HEK293 (cell line): ENCODE data around the gene SHISA6.

Source experiments
- CTCF ChIA-PET: fragments of 350-600 bp; formaldehyde crosslinking; extraction: SDS; loops from one replicate; lab custom pipeline; 2021; ENCODE audit warnings: antibody characterized with exemption; lab: Yijun Ruan, JAX
- POLR2A ChIA-PET: fragments of 300-600 bp; formaldehyde crosslinking; extraction: SDS; loops from one replicate; lab custom pipeline; 2020; ENCODE audit warnings: antibody characterized with exemption, inconsistent platforms; lab: Yijun Ruan, JAX
- H3K27ac ChIP-seq: fragments of 200-500 bp; sonication (Bioruptor generic); 2 replicates; pipeline ENCODE4 v1.5.1; 2014; ENCODE audit warnings: low read depth, low read length, control low read depth, inconsistent platforms; ENCODE audit errors: extremely low read depth
- H3K36me3 ChIP-seq, 2 experiments: fragments of 200-500 bp in 1 of 2; sonication (Bioruptor generic) in 1 of 2; 1 replicate in 1 of 2; 2 replicates in 1 of 2; pipeline ENCODE4 v1.5.1; 2014 to 2017; ENCODE audit warnings: inconsistent platforms in 2 of 2, low read length in 2 of 2; ENCODE audit not compliant: control insufficient read depth in 2 of 2, insufficient read depth in 1 of 2
- H3K4me1 ChIP-seq: fragments of 200-500 bp; sonication (Bioruptor generic); 2 replicates; pipeline ENCODE4 v1.5.1; 2014; ENCODE audit warnings: mild to moderate bottlenecking, low read length, inconsistent platforms; ENCODE audit not compliant: control insufficient read depth, insufficient read depth
- H3K4me3 ChIP-seq: 2 replicates; pipeline ENCODE4 v1.5.1; 2011; ENCODE audit warnings: low read depth, mild to moderate bottlenecking, control low read depth, low read length, moderate library complexity
- H3K9me3 ChIP-seq: fragments of 200-500 bp; sonication (Bioruptor generic); 2 replicates; pipeline ENCODE4 v1.5.1; 2014; ENCODE audit warnings: low read depth, low read length, inconsistent platforms; ENCODE audit not compliant: control insufficient read depth, insufficient read depth
- KLF1 ChIP-seq: fragments of 450-650 bp; formaldehyde crosslinking; IDR thresholded peaks from 2 replicates; pipeline ENCODE4 v1.5.1; 2016; ENCODE audit warnings: missing biosample characterization, missing genetic modification characterization
- KLF16 ChIP-seq: fragments of 450-650 bp; formaldehyde crosslinking; IDR thresholded peaks from 2 replicates; pipeline ENCODE4 v1.5.1; 2017; ENCODE audit warnings: missing biosample characterization, missing genetic modification characterization
- KLF9 ChIP-seq: fragments of 450-650 bp; formaldehyde crosslinking; IDR thresholded peaks from 2 replicates; pipeline ENCODE4 v1.5.1; 2016; ENCODE audit warnings: missing biosample characterization, missing genetic modification characterization, low read depth
- PBX3 ChIP-seq: sonication (generic); formaldehyde crosslinking; IDR thresholded peaks from 2 replicates; pipeline ENCODE4 v1.8.1; 2022; ENCODE audit warnings: mild to moderate bottlenecking, moderate library complexity, missing genetic modification reagents
- PRDM10 ChIP-seq: fragments of 450-650 bp; formaldehyde crosslinking; IDR thresholded peaks from 2 replicates; pipeline ENCODE4 v1.5.1; 2016; ENCODE audit warnings: missing biosample characterization, missing genetic modification characterization
- SCRT1 ChIP-seq: fragments of 450-650 bp; formaldehyde crosslinking; IDR thresholded peaks from 2 replicates; pipeline ENCODE4 v1.5.1; 2016; ENCODE audit warnings: missing biosample characterization, missing genetic modification characterization, borderline replicate concordance
- ZBTB21 ChIP-seq: fragments of 450-650 bp; formaldehyde crosslinking; IDR thresholded peaks from 2 replicates; pipeline ENCODE4 v1.5.1; 2017; ENCODE audit warnings: missing biosample characterization, missing genetic modification characterization
- ZFP69B ChIP-seq: fragments of 450-650 bp; formaldehyde crosslinking; IDR thresholded peaks from 2 replicates; pipeline ENCODE4 v1.5.1; 2016; ENCODE audit warnings: missing biosample characterization, missing genetic modification characterization
- ZIC2 ChIP-seq: fragments of 450-650 bp; formaldehyde crosslinking; IDR thresholded peaks from 2 replicates; pipeline ENCODE4 v1.5.1; 2016; ENCODE audit warnings: missing biosample characterization, missing genetic modification characterization
- ZNF169 ChIP-seq: fragments of 450-650 bp; formaldehyde crosslinking; IDR thresholded peaks from 2 replicates; pipeline ENCODE4 v1.5.1; 2016; ENCODE audit warnings: missing biosample characterization, missing genetic modification characterization
- ZNF174 ChIP-seq: fragments of 450-650 bp; formaldehyde crosslinking; IDR thresholded peaks from 2 replicates; pipeline ENCODE4 v1.5.0; 2017; ENCODE audit warnings: missing biosample characterization, mild to moderate bottlenecking, missing genetic modification characterization
- ZNF19 ChIP-seq: fragments of 450-650 bp; formaldehyde crosslinking; IDR thresholded peaks from 2 replicates; pipeline ENCODE4; 2016; ENCODE audit warnings: missing biosample characterization, missing genetic modification characterization, low read depth
- ZNF202 ChIP-seq: fragments of 450-650 bp; formaldehyde crosslinking; IDR thresholded peaks from 2 replicates; pipeline ENCODE4 v1.5.1; 2016; ENCODE audit warnings: missing biosample characterization, missing genetic modification characterization, borderline replicate concordance
- ZNF211 ChIP-seq: fragments of 450-650 bp; formaldehyde crosslinking; IDR thresholded peaks from 2 replicates; pipeline ENCODE4 v1.5.1; 2016; ENCODE audit warnings: low read depth, missing biosample characterization, missing genetic modification characterization
- ZNF214 ChIP-seq: fragments of 450-650 bp; formaldehyde crosslinking; IDR thresholded peaks from 2 replicates; pipeline ENCODE4 v1.5.1; 2017; ENCODE audit warnings: missing biosample characterization, mild to moderate bottlenecking, missing genetic modification characterization, borderline replicate concordance
- ZNF473 ChIP-seq: fragments of 450-650 bp; formaldehyde crosslinking; IDR thresholded peaks from 2 replicates; pipeline ENCODE4 v1.5.1; 2017; ENCODE audit warnings: missing biosample characterization, missing genetic modification characterization
- ZNF514 ChIP-seq: fragments of 450-650 bp; formaldehyde crosslinking; IDR thresholded peaks from 2 replicates; pipeline ENCODE4 v1.5.1; 2016; ENCODE audit warnings: missing biosample characterization, missing genetic modification characterization
- ZNF544 ChIP-seq: fragments of 450-650 bp; formaldehyde crosslinking; IDR thresholded peaks from 2 replicates; pipeline ENCODE4 v1.5.0; 2017; ENCODE audit warnings: missing biosample characterization, missing genetic modification characterization
- ZNF548 ChIP-seq: fragments of 450-650 bp; formaldehyde crosslinking; IDR thresholded peaks from 2 replicates; pipeline ENCODE4 v1.5.1; 2016; ENCODE audit warnings: missing biosample characterization, missing genetic modification characterization
- ZNF555 ChIP-seq: fragments of 450-650 bp; formaldehyde crosslinking; conservative IDR thresholded peaks from 2 replicates; pipeline ENCODE4 v1.5.1; 2017; ENCODE audit warnings: missing biosample characterization, mild to moderate bottlenecking, missing genetic modification characterization, inconsistent platforms
- ZNF558 ChIP-seq: fragments of 450-650 bp; formaldehyde crosslinking; IDR thresholded peaks from 2 replicates; pipeline ENCODE4 v1.5.1; 2016; ENCODE audit warnings: missing biosample characterization, missing genetic modification characterization
- ZNF610 ChIP-seq: fragments of 450-650 bp; formaldehyde crosslinking; IDR thresholded peaks from 2 replicates; pipeline ENCODE4 v1.5.1; 2016; ENCODE audit warnings: missing biosample characterization, missing genetic modification characterization, borderline replicate concordance
- ZNF626 ChIP-seq: fragments of 450-650 bp; sonication (Bioruptor Pico); formaldehyde crosslinking; IDR thresholded peaks from 2 replicates; pipeline ENCODE4 v1.5.1; 2018; ENCODE audit warnings: missing biosample characterization, missing genetic modification characterization, inconsistent platforms
- ZNF785 ChIP-seq: fragments of 450-650 bp; formaldehyde crosslinking; IDR thresholded peaks from 2 replicates; pipeline ENCODE4 v1.5.1; 2016; ENCODE audit warnings: missing biosample characterization, missing genetic modification characterization
- ZNF830 ChIP-seq: fragments of 450-650 bp; IDR thresholded peaks from 2 replicates; pipeline ENCODE4 v1.5.0; 2018; ENCODE audit warnings: missing biosample characterization, missing genetic modification characterization, low read depth, mild to moderate bottlenecking, moderate library complexity
- ZNF837 ChIP-seq: fragments of 450-650 bp; formaldehyde crosslinking; IDR thresholded peaks from 2 replicates; pipeline ENCODE4 v1.5.1; 2016; ENCODE audit warnings: missing biosample characterization, missing genetic modification characterization
- ZXDB ChIP-seq: fragments of 450-650 bp; formaldehyde crosslinking; IDR thresholded peaks from 2 replicates; pipeline ENCODE4 v1.5.1; 2016; ENCODE audit warnings: missing biosample characterization, missing genetic modification characterization
- TF ChIP-seq, protein P1 (sequence below): fragments of 450-650 bp; formaldehyde crosslinking; IDR thresholded peaks from 2 replicates; pipeline ENCODE4 v1.5.1; 2016; ENCODE audit warnings: missing biosample characterization, missing genetic modification characterization, borderline replicate concordance

The SHISA6 gene

GRCh38 chr17:11580677-11581076 lies 339.7 kb downstream of the SHISA6 start:
- no peak for TF ChIP-seq SCRT1 (tag by site-specific recombination)
- TF ChIP-seq ZNF473 (tag by site-specific recombination): no peak
- POLR2A ChIA-PET: no interaction called here
- CTCF ChIA-PET: interaction anchor here (0.6 kb wide), 1 partner anchor 1264 kb away, joined by 3 read pairs; no protein-coding TSS in a partner anchor

GRCh38 chr17:11582217-11582616 lies 341.2 kb downstream of the SHISA6 start:
- POLR2A ChIA-PET: no interaction called here

More at GRCh38 chr17:11580677-11581076, 339.7 kb downstream of the SHISA6 start:
- H3K4me3 ChIP-seq: no peak overlapping the region
- H3K9me3 ChIP-seq: no peaks in the 10 kb centered on the region; the same call in 1 of the 2 replicates
- H3K27ac ChIP-seq: no peak overlapping the region
- H3K4me1 ChIP-seq: no peaks in the 10 kb centered on the region
- no peaks in the 10 kb centered on the region for H3K36me3 ChIP-seq

GRCh38 chr17:11583306-11583992 lies 342.4 kb downstream of the SHISA6 start:
- no peaks in the 10 kb centered on the region for H3K36me3 ChIP-seq
- H3K4me1 ChIP-seq: no peaks in the 10 kb centered on the region
- H3K4me3 ChIP-seq: no peak overlapping the region
- POLR2A ChIA-PET: no interaction called here
- H3K27ac ChIP-seq: no peak overlapping the region
- H3K9me3 ChIP-seq: no peaks in the 10 kb centered on the region; the same call in 1 of the 2 replicates
- CTCF ChIA-PET: interaction anchor here (0.5 kb wide), 1 partner anchor 399 kb away, joined by 3 read pairs; no protein-coding TSS in a partner anchor
- TF ChIP-seq ZBTB21 (tag by site-specific recombination): no peak
- no peak for TF ChIP-seq ZNF837 (tag by site-specific recombination)
- TF ChIP-seq PBX3 (CRISPR knock-in tag): no peak
- TF ChIP-seq ZNF214 (tag by site-specific recombination): no peak
- TF ChIP-seq ZNF610: no peak
- no peak for TF ChIP-seq ZIC2
- TF ChIP-seq ZNF169 (tag by site-specific recombination): no peak
- no peak for TF ChIP-seq KLF9 (tag by site-specific recombination)
- no peak for TF ChIP-seq ZNF211 (tag by site-specific recombination)

More at GRCh38 chr17:11582217-11582616, 341.2 kb downstream of the SHISA6 start:
- H3K4me1 ChIP-seq: no peaks in the 10 kb centered on the region
- CTCF ChIA-PET: interaction anchor here (1.1 kb wide), 1 partner anchor 61 kb away, joined by 4 read pairs; no protein-coding TSS in a partner anchor
- no peak overlapping the region for H3K4me3 ChIP-seq
- no peaks in the 10 kb centered on the region for H3K36me3 ChIP-seq
- H3K9me3 ChIP-seq: no peaks in the 10 kb centered on the region; the same call in 1 of the 2 replicates
- no peak overlapping the region for H3K27ac ChIP-seq
- TF ChIP-seq ZNF514 (tag by site-specific recombination): no peak
- no peak for TF ChIP-seq ZNF544 (tag by site-specific recombination)
- no peak for TF ChIP-seq ZNF626 (tag by site-specific recombination)
- TF ChIP-seq ZNF555 (tag by site-specific recombination): no peak
- TF ChIP-seq, protein P1, sequence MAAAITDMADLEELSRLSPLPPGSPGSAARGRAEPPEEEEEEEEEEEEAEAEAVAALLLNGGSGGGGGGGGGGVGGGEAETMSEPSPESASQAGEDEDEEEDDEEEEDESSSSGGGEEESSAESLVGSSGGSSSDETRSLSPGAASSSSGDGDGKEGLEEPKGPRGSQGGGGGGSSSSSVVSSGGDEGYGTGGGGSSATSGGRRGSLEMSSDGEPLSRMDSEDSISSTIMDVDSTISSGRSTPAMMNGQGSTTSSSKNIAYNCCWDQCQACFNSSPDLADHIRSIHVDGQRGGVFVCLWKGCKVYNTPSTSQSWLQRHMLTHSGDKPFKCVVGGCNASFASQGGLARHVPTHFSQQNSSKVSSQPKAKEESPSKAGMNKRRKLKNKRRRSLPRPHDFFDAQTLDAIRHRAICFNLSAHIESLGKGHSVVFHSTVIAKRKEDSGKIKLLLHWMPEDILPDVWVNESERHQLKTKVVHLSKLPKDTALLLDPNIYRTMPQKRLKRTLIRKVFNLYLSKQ (tag by site-specific recombination): no peak
- TF ChIP-seq ZNF202 (tag by site-specific recombination): no peak
- TF ChIP-seq ZNF785 (tag by site-specific recombination): no peak
- TF ChIP-seq ZXDB: no peak
- no peak for TF ChIP-seq KLF1 (tag by site-specific recombination)
- TF ChIP-seq KLF16 (tag by site-specific recombination): no peak
- TF ChIP-seq PRDM10 (tag by site-specific recombination): no peak
- no peak for TF ChIP-seq ZNF548 (tag by site-specific recombination)
- no peak for TF ChIP-seq ZNF19 (tag by site-specific recombination)
- TF ChIP-seq ZNF558: no peak
- no peak for TF ChIP-seq ZNF830 (tag by site-specific recombination)
- no peak for TF ChIP-seq ZNF174 (tag by site-specific recombination)
- no peak for TF ChIP-seq ZFP69B
- TF ChIP-seq, all 188 proteins: peak for 0
